GM12878 (cell line): Measurements from ENCODE around the gene DUSP16.

Experiments used
- CBFB ChIP-seq: IDR thresholded peaks from 2 replicates; pipeline ENCODE4 v1.6.1; 2016; ENCODE audit warnings: antibody characterized with exemption, low read depth
- REST ChIP-seq: IDR thresholded peaks from 2 replicates; pipeline ENCODE4 v1.6.1; 2012; ENCODE audit warnings: mild to moderate bottlenecking, low read depth, low read length

GRCh38 chr12:12518464-12518845 is 44.2 kb downstream of the DUSP16 start:
- TF ChIP-seq CBFB (no peak), REST (no peak)
